Stimulated activated CD8-positive, alpha-beta memory T cell treated with anti-CD3 and anti-CD28 coated beads, Interleukin-12 subunit alpha, Interleukin-12 subunit beta, amount 100 ng/mL, for 1 hour (primary cell): ENCODE data around the gene C11orf16.
"Not testable (repeated sequence)": the region's sequence is repeated elsewhere in the genome, so short reads cannot be mapped to it uniquely, and the experiment has no call there.

Experiments used
- DNase-seq: peaks from one replicate; pipeline ENCODE4 v3.0.0-alpha.2; 2020; ENCODE audit warnings: low read depth

C11orf16 gene, protein sequence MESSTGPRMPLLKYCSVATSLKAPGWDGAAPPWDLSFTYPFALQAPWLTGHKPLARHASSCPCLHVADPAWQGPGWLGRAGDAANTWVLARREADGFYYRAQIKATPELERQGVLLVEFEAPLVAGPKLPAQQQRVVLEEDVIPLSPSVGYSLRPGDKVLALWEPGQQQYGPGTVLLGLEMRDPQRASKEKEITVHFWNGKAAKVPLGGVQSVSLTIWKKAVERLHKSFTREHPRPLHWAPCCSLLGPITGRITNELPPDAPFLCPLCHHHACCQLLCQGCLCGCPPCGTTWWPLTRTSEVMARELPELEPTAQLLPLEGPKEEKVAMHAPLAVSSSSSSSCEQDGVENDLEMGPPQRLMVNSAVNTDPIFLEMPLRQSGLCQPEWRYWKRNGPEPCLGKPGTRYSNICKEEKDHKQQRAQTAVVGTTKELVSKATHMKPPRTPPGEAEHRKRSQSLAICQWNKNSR

GRCh38 chr11:8932564-8933180, at the start of gene C11orf16:
Gene C11orf16 (minus strand): TSS chr11:8932947. CDS start chr11:8932308, 639 bp downstream.
- DNase-seq: no peak

GRCh38 chr11:8980485-8980884, 47.7 kb upstream of the C11orf16 start:
- DNase-seq: no peak

DNA sequence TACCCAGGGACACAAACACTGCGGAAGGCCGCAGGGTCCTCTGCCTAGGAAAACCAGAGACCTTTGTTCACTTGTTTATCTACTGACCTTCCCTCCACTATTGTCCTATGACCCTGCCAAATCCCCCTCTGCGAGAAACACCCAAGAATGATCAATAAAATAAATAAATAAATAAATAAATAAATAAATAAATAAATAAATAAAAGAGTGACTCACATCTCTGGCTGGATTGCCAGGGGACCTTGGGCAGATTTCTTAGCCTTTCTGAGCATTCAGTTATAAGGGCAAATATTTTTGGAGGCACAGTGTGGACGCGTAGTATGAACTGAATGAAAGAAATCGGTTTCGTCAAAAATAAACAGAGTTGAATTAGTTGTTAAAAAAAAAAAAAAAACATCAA, 46.6 kb upstream of the C11orf16 start:
- DNase-seq: not testable (repeated sequence)

DNA sequence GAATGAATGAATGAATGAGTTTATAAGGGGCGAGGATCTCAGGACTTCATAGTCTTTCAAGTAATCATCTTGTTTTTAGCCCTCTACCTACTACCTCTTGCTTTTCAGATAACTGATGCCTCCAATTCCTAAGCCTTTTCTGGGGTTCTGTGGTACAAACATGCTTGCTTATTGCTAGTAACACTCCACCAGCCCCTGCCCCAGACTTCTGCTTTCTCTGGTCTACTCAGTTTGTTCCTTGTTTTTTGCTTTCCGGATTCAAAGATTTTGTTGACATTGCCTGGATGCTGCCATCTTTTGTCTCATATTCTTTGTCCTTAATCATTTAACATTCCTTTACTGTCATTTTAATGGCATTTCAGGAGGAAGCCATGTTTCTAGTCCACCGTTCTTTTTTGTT, 40.4 kb upstream of the C11orf16 start:
- DNase-seq: no peak

DNA sequence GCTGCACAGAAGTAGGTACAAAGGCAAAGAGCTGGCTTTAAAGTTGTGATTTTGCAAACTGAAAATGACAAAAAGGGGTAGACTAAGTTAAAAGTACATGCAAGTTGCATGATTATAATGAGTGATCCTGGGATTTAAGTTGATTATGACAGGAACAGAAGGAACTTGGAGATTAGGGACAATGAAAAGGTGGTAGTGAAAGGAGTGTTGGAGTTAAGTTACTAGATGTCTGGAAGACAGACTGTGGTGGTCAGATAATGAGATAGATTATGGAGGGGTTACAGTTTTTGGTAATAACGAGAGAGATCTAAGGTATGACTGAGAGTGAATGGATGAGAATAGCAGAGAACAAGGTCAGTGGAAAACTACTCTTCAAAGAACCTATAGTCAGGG, 39.2 kb upstream of the C11orf16 start:
- DNase-seq: no peak

DNA sequence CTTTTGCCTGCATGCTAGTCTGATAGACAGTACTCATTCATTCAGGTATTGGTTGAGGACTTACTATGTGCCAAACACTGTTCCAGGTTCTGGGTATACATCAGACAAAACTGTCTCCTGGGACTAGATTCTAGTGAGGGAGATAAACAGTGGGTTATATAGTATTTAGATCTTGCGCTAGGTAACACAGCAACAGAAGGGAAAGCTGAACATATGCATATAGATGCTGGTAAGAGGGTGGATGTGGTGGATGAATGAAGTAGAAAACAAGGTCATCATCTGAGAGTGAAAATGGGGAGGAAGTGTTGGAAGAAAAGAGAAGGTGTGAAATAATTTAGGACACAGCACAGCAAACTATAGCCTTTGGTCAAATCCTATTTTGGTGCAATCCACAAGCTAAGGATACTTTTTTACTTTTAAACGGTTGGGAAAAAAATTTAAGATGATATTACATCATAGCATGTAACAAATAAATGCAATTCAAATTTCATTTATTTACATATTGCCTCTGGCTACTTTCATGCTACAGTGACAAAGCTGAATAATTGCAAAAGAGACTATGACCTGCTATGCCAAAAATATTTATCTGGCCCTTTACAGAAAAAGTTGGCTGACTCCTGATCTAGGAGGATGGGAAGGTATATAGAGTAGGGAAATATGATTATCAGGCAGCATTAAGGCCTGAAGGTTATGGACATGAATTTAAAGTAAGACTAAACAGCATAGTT, 38.6 kb upstream of the C11orf16 start:
- no peak for DNase-seq

DNA sequence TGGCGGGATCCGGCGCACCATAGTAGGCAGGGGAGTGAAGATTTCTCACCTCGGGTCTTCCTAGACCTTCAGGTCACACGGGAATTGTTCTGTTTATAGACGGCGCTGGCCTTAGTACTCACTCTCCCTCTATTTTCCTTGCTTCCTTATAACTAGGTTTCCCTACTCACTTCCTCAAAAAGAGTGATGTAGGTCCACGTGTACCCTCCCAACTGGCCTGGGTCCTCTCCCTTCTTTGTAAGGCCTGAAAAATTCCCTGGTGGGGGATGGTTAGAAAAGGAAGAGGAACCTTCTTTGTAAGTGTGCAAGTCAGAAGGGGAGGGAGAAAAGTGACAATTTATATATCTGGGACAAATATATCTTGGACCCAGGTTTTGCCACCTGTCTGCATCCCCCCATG, 34.4 kb upstream of the C11orf16 start:
- DNase-seq: no peak

- DNase-seq: peak; percentile 53
These were observed 31.9 kb upstream of the C11orf16 start, which contains the start of gene TMEM9B for GRCh38 chr11:8964324-8965320. Gene TMEM9B (minus strand): TSS chr11:8964442. CDS start chr11:8964313, 129 bp downstream.

- peak; percentile 65 for DNase-seq
These were observed 31.0 kb upstream of the C11orf16 start for GRCh38 chr11:8963569-8964323.

DNA sequence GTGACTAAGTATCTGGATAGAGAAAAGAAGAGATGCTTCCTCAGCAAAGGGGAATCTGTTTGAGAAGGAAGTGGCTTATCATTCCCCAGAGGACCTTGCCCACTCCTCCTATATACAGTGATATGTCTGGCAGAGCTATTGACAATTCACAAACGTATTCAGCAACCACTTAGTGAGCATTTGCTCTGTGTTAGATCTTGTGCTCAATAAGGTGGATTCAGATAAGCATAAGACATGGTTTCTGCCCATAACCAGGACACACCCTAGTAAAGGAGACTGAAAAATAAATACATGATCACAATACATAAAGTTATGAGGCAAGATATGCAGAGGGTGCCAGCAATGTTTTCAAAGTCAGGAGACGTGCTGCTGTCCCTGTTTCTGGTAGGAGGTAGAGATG, 30.1 kb upstream of the C11orf16 start:
- no peak for DNase-seq

DNA sequence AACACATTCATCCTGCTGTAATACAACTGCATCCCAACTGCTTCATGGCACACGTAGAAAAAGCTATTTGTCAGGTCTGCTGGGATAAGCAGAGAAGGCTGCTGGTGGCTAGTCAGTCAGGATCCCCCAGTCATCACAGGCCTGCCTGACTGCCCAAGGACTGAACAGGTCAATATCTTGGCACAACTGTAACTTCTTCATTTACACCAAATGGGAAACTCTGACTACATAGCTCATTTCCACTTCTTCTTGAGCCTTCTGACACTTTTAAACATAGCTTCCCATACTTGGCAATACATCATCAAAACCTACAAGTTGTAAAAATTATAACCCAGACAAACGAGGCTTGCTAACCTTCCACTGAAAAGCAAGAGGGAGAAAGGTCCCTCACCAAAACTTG, 28.7 kb upstream of the C11orf16 start:
- no peak for DNase-seq

- DNase-seq: no peak
These were observed 26.9 kb upstream of the C11orf16 start for GRCh38 chr11:8959546-8960166.

DNA sequence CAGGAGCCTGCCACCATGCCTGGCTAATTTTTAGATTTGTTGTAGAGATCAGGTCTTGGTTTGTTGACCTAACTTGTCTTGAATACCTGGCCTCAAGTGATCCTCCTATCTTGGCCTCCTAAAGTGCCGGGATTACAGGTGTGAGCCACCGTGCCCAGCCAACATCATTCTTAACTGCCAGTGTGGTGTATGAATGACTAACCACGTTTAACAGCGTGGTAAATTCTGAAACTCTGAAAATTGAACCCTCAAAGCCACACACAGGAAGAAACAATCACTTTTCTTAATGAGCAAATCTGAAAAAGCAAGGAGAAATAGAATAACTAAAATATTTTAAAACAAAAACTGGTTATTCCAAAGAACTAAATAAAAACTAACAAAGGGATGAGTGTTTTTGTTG, 24.1 kb upstream of the C11orf16 start:
- DNase-seq: no peak

GRCh38 chr11:8948886-8949285, 16.1 kb upstream of the C11orf16 start:
- no peak for DNase-seq

GRCh38 chr11:8947230-8947943, 14.6 kb upstream of the C11orf16 start:
- no peak for DNase-seq

GRCh38 chr11:8942518-8943066, 9.8 kb upstream of the C11orf16 start, which contains the start of gene ASCL3:
Gene ASCL3 (minus strand): TSS chr11:8943016. CDS start chr11:8938161, 4,855 bp downstream.
- no peak for DNase-seq

DNA sequence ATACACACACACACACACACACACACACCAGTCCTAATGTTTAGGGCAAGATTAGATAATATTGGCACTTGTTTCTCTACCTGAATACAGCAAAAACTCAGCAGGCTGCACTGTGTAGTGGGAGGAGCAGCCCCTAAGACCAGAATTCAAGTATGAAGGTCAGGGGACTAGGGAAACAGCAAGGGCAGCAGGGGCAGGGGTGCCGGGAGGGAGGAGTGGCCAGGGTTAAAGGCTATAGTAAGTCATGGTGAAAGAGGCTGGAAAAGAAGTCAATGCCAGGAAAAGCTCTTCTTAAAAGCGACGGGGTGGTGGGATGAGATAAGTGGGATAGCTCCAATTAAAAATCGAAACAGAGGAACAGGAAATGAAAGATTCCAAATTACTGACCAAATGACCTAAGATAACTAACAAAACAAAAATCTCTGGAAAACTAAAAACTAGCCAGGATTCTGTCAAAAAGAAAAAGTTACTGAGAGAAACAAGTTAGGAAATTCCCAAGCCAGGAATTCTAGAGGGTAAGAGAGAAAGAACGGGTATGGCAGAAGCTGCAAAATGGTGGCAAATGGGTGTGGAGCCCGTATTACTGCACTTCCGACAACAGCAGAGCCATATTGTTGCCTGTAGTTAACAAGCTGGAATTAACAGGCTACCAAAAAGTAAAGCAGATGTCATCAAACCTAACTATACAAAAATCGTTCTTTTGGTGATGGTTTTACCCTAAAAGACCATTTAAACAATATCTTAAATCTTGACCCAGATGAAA, 8.8 kb upstream of the C11orf16 start:
- no peak for DNase-seq

DNA sequence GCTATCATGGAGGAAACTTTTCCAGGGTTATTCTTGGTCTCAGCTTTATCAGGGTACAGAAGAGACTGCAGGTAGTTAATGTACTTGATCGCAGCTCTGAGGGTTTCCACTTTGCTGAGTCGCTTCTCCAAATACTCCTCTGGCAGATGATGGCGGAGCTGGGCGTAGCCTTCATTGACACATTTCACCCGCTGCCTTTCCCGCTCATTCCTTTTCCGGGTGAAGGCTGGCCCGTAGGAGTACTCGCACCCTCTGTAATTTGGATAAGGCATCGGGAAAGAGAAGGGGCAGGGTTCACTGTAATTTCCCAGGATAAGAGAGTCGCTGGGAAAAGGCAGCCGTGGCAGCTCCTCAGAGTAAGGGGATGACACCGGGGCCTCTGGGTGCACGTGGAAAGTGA, 4.9 kb upstream of the C11orf16 start:
- DNase-seq: no peak
